HG03342 (cell line): ENCODE data around the gene FAF2.
"Not testable (repeated sequence)": the region's sequence is repeated elsewhere in the genome, so short reads cannot be mapped to it uniquely, and the experiment has no call there.

Experiments
- ATAC-seq: cut with Tn5 transposase; IDR thresholded peaks from one replicate; pipeline ENCODE4 v1.9.1; 2021; ENCODE audit warnings: mild to moderate bottlenecking, moderate library complexity; ENCODE audit not compliant: unreplicated experiment

The FAF2 gene

GRCh38 chr5:176416965-176417364 lies 31.2 kb upstream of the FAF2 start:
- no peak for ATAC-seq

- no peak for ATAC-seq
These were observed 29.9 kb upstream of the FAF2 start for GRCh38 chr5:176418251-176418650.

GRCh38 chr5:176420086-176420485 lies 28.1 kb upstream of the FAF2 start:
- ATAC-seq = no peak

- ATAC-seq = no peak
These were observed 27.1 kb upstream of the FAF2 start for GRCh38 chr5:176420972-176421544.

GRCh38 chr5:176424181-176424580 lies 24.0 kb upstream of the FAF2 start:
- no peak for ATAC-seq

GRCh38 chr5:176425138-176425537 lies 23.0 kb upstream of the FAF2 start:
- ATAC-seq = no peak

GRCh38 chr5:176425791-176426190 lies 22.4 kb upstream of the FAF2 start:
- ATAC-seq = no peak

- no peak for ATAC-seq
These were observed 21.3 kb upstream of the FAF2 start for GRCh38 chr5:176426876-176427275.

GRCh38 chr5:176427971-176428370 lies 20.2 kb upstream of the FAF2 start:
- ATAC-seq = no peak

GRCh38 chr5:176429972-176430371 lies 18.2 kb upstream of the FAF2 start:
- ATAC-seq = no peak

- no peak for ATAC-seq
These were observed 15.5 kb upstream of the FAF2 start for GRCh38 chr5:176432707-176433106.

GRCh38 chr5:176436656-176437055 lies 11.5 kb upstream of the FAF2 start:
- no peak for ATAC-seq

GRCh38 chr5:176438959-176439757 lies 9.0 kb upstream of the FAF2 start:
- ATAC-seq = no peak

GRCh38 chr5:176440927-176441706 lies 7.1 kb upstream of the FAF2 start:
- ATAC-seq = no peak

GRCh38 chr5:176441921-176442323 lies 6.3 kb upstream of the FAF2 start:
- no peak for ATAC-seq

- not testable (repeated sequence) for ATAC-seq
These were observed 5.3 kb upstream of the FAF2 start for GRCh38 chr5:176442911-176443310.

GRCh38 chr5:176444742-176445141 lies 3.4 kb upstream of the FAF2 start:
- no peak for ATAC-seq

- ATAC-seq = no peak
These were observed 2.0 kb upstream of the FAF2 start for GRCh38 chr5:176446028-176446665.

GRCh38 chr5:176446884-176447590 lies 1.1 kb upstream of the FAF2 start:
- ATAC-seq = no peak

GRCh38 chr5:176447591-176447977 lies 601 bp upstream of the FAF2 start:
- peak; percentile 23 for ATAC-seq

- no peak for ATAC-seq
These were observed 1.9 kb downstream of the FAF2 start for GRCh38 chr5:176450077-176450476.
